Smooth muscle cell of the brain vasculature (primary cell): ENCODE measurements around the gene SKP1.
"Not testable (repeated sequence)": the region's sequence is repeated elsewhere in the genome, so short reads cannot be mapped to it uniquely, and the experiment has no call there.

Experiments used
- DNase-seq: peaks from one replicate; pipeline ENCODE4 v3.0.0-alpha.2; 2012; ENCODE audit warnings: low read depth, low spot score

The SKP1 gene

DNA sequence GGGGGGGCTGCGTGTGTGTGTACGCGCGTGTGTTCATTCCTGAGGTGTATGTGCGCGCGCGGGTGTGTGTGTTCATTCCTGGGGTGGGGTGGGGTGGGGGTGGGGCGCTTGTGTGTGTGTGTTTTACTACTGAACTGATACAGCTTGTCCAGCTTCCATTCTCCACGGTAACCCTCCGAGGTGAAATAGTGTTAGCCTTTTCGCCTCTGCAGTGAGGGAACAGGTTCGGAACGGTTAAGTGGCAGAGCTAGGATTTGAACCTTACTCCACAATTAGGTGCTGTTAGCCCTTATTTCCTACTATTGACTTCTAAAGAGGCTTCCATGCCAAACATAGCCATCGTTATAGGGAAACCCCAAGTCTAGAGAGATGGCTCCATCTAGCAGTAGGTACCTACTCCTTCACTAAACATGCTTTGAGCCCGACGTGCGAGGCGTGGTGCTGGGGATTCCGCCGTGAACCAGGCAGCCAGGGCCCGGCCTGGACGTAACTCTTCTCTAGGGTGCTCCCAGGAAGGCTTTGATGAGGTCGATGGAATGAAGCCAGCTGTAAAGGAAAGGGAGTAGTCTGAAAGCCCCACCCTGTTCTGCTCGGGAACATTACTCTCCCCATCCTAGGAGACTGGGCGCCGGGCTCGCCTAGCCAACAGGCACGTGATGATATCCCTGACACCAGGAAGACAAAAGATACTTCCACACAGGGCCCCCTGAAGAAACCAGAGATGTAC lies 782 bp upstream of the SKP1 start:
- no peak for DNase-seq

DNA sequence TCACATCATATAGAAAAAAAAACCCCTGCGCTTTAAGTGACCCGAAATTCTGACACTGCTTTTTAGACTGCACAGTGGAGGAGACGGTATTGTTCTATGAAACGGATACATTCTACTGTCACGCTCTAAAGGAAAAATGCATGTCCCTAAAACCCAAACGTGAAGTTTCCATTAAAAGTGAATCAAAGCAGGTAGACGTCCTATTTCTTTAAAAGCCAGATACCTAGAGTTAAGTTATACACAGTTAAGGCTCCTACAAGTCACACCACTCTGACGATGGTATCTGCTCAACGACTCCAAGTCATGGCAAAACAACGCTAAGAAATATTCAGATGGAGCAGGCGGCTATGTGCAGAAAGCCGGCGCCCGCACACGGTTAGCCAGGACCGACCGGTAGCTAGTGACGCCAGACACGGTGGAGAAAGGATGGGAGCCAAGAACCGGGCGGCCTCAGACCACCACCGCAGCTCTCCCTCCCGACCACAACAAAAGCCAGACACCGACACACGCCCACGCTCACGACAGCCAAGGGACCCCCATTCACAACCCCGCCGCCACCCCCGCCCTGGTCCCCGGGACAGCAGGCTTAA lies 734 bp downstream of the SKP1 start:
- DNase-seq, result no peak

DNA sequence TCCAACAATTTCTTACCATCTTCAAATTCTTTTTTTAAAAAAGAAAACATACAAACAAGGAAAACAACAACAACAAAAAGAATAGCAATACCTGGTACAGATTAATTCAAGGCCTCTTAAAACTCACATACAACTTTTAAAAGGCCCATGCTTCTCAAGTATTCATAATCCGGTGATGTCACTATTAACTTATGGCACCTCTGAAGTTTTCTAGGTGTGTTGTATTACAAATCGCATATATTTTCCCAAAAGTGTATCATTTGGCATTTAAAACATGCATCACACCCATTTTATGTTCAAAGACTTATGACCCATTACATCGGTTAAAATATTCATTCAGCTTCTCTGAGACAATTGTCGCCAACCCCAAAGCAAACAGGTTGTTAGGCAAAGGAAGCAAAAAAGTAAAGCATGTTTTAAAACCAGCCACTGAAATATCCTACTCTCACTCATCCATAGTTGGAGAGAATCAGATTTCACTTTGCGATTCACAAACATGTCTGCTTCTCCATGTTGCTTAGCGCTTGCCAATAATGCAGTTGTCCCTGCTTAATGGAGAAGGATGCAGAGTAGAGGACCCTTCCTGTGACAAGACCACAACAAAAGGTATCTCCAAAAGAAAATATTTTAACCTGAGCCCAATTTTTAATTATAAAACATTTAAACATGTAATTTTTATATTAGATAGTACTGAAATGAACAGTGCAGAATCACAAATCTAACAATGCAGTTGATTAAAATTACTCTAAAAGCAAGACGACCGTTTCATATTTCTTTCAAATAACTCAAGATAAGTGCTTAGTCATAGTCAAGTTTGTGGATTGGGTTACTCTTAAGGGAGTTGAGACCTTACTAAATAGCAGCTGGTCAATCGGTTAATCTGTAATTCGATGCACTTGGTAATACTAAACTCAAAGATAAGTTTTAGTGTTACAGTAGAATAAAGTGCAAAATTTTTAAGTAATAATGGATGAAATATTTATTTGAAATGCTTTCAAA lies 1.6 kb downstream of the SKP1 start:
- DNase-seq, result no peak

DNA sequence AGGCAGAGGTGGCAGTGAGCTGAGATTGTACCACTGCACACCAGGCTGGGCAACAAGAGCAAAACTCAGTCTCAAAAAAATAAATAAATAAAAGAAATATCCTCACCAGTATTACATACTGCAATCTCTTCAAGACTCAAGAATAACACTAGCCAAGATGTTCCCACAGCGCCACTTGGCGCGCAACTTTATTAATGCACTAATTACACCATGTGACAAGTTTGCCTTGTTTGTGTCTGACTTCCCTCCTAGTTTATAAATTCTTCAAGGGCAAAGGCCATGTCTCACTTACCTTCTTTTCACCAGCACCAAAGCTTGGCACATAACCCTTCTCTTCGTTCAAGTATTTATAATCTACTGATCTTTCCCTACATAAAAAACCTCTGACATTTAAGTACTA lies 4.8 kb downstream of the SKP1 start:
- no peak for DNase-seq

DNA sequence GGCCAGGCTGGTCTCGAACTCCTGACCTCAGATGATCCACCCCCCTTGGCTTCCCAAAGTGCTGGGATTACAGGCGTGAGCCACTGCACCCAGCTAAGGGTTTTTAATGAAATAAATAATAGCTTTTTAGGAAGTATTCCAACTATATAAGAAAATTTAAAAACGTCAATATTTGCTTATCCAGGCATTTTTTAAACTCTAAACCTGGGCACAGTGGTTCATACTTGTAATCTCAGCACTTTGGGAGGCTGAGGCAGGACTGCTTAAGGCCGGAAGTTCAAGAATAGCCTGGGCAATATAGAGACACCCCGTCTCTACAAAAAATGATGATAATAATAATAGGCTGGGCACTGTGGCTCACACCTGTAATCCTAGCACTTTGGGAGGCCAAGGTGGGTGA lies 14.2 kb downstream of the SKP1 start:
- no peak for DNase-seq

DNA sequence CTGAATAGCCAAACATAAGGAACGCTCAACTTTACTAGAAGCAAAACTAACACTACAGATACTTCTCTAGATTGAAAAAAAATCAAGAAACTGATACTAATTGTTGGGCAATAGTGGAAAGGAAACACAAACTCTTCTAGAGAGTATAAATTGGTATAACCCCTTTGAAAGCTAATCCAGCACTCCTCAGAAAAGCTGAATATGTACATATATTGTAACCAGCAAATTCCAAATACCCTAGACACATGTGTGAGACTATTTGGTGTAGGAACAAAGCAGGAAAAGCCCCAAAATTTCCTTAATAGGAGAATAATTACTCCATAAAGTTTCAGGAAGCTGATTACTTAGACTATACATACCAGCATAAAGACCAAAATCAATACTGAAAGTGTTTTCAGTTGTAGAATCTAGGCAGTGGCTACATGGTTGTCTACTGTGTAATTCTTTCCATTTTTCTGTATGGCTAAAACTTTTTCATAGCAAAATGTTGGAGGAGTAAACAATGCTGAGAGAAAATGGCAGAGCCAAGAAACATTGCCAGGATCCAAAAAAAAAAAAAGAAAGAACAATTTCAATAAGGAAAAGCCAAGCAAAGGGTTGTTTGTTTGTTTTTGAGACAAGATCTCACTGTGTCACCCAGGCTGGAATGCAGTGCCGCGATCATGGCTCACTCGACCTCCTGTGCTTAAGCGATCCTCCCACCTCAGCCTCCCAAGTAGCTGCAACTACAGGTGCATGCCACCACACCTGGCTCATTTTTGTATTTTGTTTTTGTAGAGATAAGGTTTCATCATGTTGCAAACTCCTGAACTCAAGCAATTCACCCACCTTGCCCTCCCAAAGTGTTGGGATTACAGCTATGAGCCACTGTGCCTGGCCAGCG lies 15.0 kb downstream of the SKP1 start:
- no peak for DNase-seq

DNA sequence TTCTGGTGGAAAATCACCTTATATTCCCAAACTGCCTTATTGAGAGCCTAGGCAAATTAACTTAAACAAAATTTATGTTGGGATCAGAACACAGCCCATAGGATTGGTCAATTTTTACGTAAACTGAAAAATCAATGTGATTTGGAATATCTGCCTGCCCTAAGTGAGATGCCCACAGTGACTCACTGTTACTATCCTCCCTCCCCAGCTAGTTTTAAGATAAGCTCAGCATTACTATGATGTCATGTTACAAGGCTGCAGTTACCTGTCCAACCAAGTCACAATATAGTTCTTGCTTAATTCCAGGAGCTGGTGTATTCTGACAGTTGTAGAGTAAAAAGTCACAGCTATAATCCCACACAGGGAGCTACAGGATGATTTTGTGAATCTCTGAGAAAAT lies 23.1 kb downstream of the SKP1 start:
- no peak for DNase-seq

DNA sequence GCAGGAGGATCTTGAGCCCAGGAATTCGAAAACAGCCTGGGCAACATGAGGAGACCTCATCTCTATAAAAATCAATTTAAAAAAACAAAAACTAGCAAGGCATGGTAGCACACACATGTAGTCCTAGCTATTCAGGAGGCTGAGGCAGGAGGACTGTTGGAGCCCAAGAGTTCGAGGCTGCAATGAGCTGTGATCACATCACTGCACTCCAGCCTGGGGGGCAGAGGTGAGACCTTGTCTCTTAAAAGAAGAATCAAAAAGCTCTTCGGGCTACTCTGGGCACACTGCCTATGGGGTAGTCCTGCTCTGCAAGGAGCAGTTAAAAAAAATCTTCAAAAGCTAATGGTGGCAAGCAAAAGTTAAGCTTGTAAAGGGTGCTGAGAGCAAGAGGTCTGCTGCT lies 23.5 kb downstream of the SKP1 start:
- no peak for DNase-seq

DNA sequence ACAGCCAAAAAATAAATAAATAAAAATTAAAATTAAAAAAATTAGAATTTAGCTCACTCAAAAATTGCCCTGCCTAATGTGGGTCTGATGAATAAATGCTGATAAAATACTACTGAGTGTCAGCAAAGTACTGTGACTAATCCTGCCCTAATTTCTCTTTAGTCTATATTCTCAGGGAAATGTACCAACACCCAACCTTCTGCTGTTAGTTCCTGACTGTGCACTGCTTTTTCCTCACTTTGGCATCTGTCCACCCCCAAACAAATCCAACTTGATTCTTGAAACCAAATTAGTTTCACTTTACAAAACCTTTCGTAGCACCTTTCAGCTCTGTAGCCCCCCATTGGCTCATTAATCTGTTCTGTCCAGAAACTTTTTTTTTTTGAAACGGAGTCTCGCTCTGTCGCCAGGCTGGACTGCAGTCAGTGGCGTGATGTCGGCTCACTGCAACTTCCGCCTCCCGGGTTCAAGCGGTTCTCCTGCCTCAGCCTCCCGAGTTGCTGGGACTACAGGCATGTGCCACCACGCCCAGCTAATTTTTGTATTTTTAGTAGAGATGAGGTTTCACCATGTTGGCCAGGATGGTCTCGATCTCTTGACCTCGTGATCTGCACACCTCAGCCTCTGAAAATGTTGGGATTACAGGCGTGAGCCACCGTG lies 24.4 kb downstream of the SKP1 start:
- not testable (repeated sequence) for DNase-seq

DNA sequence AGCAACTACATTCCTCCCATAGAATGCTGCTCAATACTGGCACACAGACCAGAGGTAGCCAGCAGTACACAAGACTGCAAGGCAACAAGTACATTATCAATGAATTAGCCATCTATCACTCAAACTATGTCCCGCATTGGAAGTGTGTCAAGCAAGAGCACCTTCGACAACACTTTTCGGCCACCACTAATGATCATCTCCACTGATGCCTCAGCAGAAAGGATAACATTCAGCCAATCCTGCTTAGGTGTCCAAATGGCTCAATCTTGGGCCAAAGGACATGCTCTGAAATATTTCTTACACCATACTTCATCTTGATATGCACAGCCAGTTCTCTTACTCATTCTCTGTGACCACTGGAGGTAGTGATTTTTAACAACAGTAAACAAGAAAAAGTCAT lies 25.0 kb downstream of the SKP1 start:
- no peak for DNase-seq

DNA sequence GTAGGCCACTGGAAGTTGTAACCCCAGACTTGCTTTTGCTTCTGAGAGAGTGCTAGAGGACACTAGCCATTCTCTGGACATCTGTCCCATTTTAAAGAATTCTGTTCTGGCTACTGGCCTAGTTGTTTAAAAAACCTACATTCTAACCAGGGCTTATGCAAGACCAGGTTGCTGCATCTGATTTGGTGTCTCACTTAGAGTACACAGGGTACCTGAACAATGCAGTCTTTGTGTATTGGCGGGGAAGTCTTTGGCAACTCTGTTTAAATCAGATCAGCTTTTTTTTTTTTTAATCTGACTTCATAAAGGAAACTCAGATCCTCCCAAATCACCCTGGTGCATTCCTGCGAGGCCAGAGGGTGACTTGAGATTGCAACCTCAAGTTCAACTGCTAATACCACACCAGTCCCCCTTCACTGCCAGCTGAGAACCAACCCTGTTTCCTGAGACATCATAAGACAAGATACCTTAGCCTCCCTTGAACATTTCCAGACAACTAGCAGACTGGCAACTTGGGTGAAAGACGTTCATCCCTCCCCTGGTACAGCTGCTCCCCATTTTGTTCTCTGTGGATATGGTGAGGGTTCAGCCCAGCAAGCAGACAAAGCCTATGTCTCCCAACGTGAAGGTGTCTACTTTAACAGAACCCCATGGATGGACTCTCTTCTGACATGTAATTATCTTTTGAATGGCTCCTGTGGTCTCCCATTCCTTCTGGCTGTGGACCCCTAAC lies 27.0 kb downstream of the SKP1 start:
- no peak for DNase-seq

DNA sequence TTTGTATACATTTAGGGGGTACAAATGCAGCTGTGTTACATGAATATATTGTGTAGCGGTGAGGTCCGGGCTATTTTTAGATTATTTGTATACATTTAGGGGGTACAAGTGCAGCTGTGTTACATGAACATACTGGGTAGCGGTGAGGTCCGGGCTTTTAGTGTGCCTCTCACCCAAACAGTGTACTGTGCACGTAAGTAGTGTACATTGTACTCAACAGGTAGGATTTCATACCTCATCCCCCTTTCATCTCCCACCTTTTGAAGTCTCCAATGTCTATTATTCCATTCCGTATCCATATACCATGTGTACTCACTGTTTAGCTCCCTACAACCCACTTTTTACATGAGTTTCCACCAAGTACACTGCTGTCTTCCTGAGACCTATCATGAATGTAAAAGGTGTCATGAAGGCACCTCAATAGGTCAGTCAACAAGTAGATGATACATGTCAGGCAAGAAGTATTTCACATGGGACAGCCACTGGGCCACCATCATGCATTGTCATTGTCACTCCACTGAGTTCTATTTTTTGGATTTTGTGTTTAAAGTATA lies 27.7 kb downstream of the SKP1 start:
- no peak for DNase-seq

DNA sequence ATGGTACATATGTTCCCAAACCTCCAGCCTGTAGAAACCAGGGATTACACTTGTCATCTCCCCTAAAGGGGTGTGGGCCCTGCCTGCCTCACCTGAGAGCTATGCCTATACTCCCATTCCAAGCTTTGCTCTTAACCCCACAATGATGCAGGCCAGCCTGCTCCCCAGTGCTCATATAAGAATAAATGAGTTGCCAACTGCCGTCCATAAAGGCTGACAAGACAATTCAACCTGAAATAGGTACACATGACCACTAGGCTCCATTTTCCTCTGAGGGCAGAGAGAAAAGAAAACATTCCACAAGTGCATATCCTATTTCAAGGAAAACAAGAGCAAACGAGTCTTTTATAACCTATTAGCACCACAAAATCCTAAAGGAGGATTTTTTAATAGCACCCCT lies 28.4 kb downstream of the SKP1 start:
- DNase-seq, result no peak

DNA sequence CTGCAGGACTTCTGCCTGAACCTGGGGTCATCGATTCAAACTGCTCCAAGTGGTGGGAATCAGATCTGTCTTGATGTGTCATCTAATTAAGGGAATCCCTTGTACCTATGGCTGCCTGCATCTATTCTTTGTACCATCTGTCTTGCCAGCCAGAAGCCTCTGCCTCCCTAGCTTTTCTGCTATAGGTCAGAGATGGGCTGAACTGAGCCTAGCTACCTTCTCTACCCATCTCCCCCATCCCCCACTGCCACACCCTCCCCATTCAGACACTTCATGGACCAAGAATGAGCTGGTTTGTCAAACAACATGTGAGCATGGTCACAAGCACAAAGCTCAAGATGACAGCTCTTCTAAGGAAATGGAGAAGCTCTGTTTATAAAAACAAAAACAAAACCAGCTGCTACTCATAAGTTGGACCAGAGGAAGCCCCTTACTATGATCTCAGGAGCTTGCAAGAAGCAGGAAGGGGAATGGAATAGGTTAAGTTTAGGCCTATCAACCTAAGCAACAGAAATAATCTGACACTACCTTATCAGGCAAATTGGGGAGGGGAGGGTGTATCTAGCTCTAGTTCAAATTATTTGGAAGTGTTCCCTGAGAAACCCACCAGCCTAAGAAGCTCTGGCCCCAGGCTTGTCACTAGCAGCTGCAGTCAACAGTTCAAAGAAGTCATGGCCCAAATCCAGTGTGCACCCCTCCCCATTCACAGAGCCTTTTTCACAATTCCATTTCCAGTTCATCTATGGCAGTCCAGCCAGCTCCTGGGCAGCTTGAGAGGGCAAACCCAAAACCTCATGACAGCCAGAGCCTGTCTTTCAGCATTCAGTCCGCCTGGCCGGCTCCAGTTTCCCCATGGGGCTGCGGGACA lies 29.9 kb downstream of the SKP1 start:
- no peak for DNase-seq

DNA sequence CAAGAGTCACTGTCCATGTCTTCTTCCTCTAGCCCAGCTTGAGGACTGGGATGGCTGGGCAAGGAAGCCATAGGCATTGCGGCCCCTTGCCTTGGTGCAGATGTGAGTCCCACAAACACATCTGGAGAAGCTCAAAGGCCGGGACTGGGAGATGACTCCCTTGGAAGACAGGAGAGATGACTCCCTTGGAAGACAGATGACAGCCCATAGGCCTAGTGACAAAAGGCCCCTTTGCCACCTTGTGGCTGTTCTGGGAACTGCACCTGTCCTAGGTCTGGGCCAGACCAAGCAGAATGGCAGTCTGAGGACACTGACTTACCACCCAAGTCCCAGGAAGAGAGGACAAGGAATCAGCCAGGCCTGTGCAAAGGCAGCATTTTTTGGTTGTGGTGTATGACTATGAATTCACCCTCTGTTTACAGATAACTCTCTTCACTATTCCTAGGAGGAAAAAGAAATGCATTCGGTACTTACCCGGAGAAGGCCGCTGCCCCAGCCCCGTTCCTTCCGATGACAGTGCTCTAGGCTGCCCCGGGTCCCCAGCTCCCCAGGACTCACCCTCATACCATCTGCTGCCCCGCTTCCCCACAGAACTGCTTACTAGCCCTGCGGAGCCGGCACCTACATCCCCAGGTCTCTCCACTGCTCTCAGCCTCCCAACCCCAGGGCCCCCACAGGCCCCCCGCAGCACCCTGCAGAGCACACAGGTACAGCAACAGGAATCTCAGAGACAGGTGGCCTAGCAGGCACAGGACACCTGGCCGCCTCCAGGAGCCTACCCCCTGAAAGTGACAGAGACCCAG lies 30.8 kb downstream of the SKP1 start:
- peak; percentile 41 for DNase-seq

DNA sequence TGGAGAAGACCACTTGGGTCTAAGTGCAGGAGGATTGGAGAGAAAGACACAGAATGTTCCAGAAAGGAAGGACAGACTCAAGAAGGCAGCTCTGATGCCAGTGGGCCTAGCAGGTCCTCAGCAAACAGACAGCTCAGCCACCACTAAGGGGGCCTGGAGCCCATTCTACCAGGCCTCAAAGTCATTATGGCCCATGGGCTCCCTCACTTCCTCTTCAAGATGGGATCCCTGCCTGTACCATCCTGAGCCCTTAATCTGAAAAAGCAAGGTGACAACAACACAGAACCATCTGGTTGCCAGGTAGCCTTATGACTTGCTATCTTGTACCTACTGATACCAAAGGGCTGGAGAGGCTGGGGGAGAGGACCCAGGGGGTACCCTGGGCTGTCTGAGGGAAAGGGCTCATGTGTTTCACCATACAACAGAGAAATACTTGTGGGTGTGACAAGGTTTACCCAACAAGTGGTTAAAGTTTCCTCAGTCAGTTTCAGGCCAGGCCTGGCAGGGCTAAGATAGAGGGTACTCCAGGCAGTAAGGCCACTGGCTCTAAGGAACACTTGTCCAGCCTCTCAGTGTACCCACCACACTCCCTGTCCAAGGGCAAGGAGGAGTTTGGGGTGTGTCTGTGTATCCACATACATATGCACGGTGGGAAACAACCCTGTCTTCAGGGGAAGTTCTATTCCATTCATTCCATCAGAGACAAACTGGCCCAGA lies 31.6 kb downstream of the SKP1 start:
- DNase-seq, result no peak
